HepG2 (cell line): Measurements from ENCODE around the gene ADGRG1. TPM values are rescaled to one million over a fixed set of nuclear protein-coding genes. Genes with fewer than 3 reads are reported as not detected.
A peak's percentile ranks its signal among the peaks of the same experiment; 100 is the strongest.

Source experiments
- CENPX ChIP-seq: sonication (generic); formaldehyde crosslinking; IDR thresholded peaks from 2 replicates; pipeline ENCODE4 v1.9.0; 2021; ENCODE audit warnings: mild to moderate bottlenecking, missing genetic modification reagents, moderate library complexity
- CREB1 ChIP-seq, 2 experiments: fragments of 450-650 bp in 1 of 2; IDR thresholded peaks; 2 replicates each; pipeline ENCODE4 v1.6.1; 2016 to 2017; ENCODE audit warnings: control low read depth in 1 of 2, mild to moderate bottlenecking in 1 of 2, missing compliant biosample characterization in 1 of 2, missing genetic modification characterization in 1 of 2
- DRAP1 ChIP-seq: IDR thresholded peaks from 2 replicates; pipeline ENCODE4 v1.6.1; 2016; ENCODE audit warnings: missing genetic modification reagents, missing compliant biosample characterization
- FIP1L1 ChIP-seq: fragments of 200-400 bp; formaldehyde crosslinking; IDR thresholded peaks from 2 replicates; pipeline ENCODE4 v1.6.1; 2018; ENCODE audit warnings: low read depth, mild to moderate bottlenecking, low read length, moderate library complexity, borderline replicate concordance; ENCODE audit not compliant: insufficient read depth
- JUNB ChIP-seq: sonication (generic); formaldehyde crosslinking; IDR thresholded peaks from 2 replicates; pipeline ENCODE4 v1.8.0; 2022; ENCODE audit warnings: missing genetic modification reagents, mild to moderate bottlenecking, borderline replicate concordance
- KDM5B ChIP-seq: sonication (generic); formaldehyde crosslinking; IDR thresholded peaks from 2 replicates; pipeline ENCODE4 v1.4.0; 2020; ENCODE audit warnings: missing genetic modification reagents, mild to moderate bottlenecking, borderline replicate concordance
- KLF13 ChIP-seq: sonication (generic); formaldehyde crosslinking; IDR thresholded peaks from 2 replicates; pipeline ENCODE4 v1.4.0; 2020; ENCODE audit warnings: mild to moderate bottlenecking, missing genetic modification reagents
- KMT2A ChIP-seq: sonication (generic); formaldehyde crosslinking; IDR thresholded peaks from 2 replicates; pipeline ENCODE4 v1.4.0; 2020; ENCODE audit warnings: missing genetic modification reagents
- KMT2B ChIP-seq: IDR thresholded peaks from 2 replicates; pipeline ENCODE4 v1.6.1; 2016; ENCODE audit warnings: missing genetic modification reagents, missing compliant biosample characterization
- MATR3 ChIP-seq: sonication (generic); formaldehyde crosslinking; IDR thresholded peaks from 2 replicates; pipeline ENCODE4 v1.4.0; 2020; ENCODE audit warnings: missing genetic modification reagents
- NFATC3 ChIP-seq: sonication (generic); formaldehyde crosslinking; IDR thresholded peaks from 2 replicates; pipeline ENCODE4 v1.5.1; 2020; ENCODE audit warnings: mild to moderate bottlenecking, missing genetic modification reagents
- RAD21 ChIP-seq: fragments of 450-650 bp; formaldehyde crosslinking; IDR thresholded peaks from 2 replicates; pipeline ENCODE4 v1.5.0; 2020; ENCODE audit warnings: mild to moderate bottlenecking
- RXRB ChIP-seq: IDR thresholded peaks from 2 replicates; pipeline ENCODE4 v1.6.1; 2016; ENCODE audit warnings: borderline replicate concordance, missing genetic modification reagents, missing compliant biosample characterization
- ZBTB49 ChIP-seq: sonication (generic); formaldehyde crosslinking; IDR thresholded peaks from 2 replicates; pipeline ENCODE4 v1.4.0; 2020; ENCODE audit warnings: missing genetic modification reagents, borderline replicate concordance
- ZNF577 ChIP-seq: sonication (generic); formaldehyde crosslinking; IDR thresholded peaks from 2 replicates; pipeline ENCODE4 v1.4.0; 2020; ENCODE audit warnings: mild to moderate bottlenecking, low read depth, missing genetic modification reagents, borderline replicate concordance
- ZSCAN21 ChIP-seq: sonication (generic); formaldehyde crosslinking; IDR thresholded peaks from 2 replicates; pipeline ENCODE4 v1.8.0; 2022; ENCODE audit warnings: mild to moderate bottlenecking, missing genetic modification reagents, moderate library complexity, borderline replicate concordance
- ZSCAN22 ChIP-seq: sonication (generic); formaldehyde crosslinking; IDR thresholded peaks from 2 replicates; pipeline ENCODE4 v1.4.0; 2020; ENCODE audit warnings: mild to moderate bottlenecking, missing genetic modification reagents
- ZSCAN25 ChIP-seq: sonication (generic); formaldehyde crosslinking; IDR thresholded peaks from 2 replicates; pipeline ENCODE4 v1.8.0; 2022; ENCODE audit warnings: mild to moderate bottlenecking, missing genetic modification reagents
- polyA plus RNA-seq, 8 experiments: library from polyadenylated mRNA; depleted of rRNA in 3 of 8; stranded (reverse) in 7 of 8; unstranded in 1 of 8; fragments of >200 nt; fragmentation: Illumina TruSeq in 4 of 8; extraction: Trizol in 4 of 8; gene quantifications; 2 replicates each; pipeline versions ENCODE4 v1.2.1 to v1.2.3, GENCODE V29; 2011 to 2016; ENCODE audit warnings: low read depth in 4 of 8, missing spikeins in 1 of 8, mixed read lengths in 1 of 8; ENCODE audit not compliant: insufficient read depth in 1 of 8
- total RNA-seq, 5 experiments: library from RNA; depleted of rRNA; stranded (reverse); fragments of >200 nt; fragmentation: Illumina TruSeq; extraction: Trizol; gene quantifications; 2 replicates each; pipeline ENCODE4 v1.2.3, GENCODE V29; 2016; ENCODE audit warnings: low read depth in 1 of 5
- TF ChIP-seq, protein P1 (sequence below): IDR thresholded peaks from 2 replicates; pipeline ENCODE4 v1.6.1; 2016; ENCODE audit warnings: mild to moderate bottlenecking, missing biosample characterization, missing genetic modification reagents
- TF ChIP-seq, protein P2 (sequence below): sonication (generic); formaldehyde crosslinking; IDR thresholded peaks from 2 replicates; pipeline ENCODE4 v1.4.0; 2020; ENCODE audit warnings: missing genetic modification reagents, mild to moderate bottlenecking, borderline replicate concordance
- TF ChIP-seq, protein P3 (sequence below): IDR thresholded peaks from 2 replicates; pipeline ENCODE4 v1.6.1; 2016; ENCODE audit warnings: low read depth, control low read depth

Gene ADGRG1
- total and polyA plus RNA-seq, 2 of the 13 experiments (the other 11 are each of a cell fraction or from before 2014, with no cell fraction given): 2.7 to 5.9 TPM

DNA sequence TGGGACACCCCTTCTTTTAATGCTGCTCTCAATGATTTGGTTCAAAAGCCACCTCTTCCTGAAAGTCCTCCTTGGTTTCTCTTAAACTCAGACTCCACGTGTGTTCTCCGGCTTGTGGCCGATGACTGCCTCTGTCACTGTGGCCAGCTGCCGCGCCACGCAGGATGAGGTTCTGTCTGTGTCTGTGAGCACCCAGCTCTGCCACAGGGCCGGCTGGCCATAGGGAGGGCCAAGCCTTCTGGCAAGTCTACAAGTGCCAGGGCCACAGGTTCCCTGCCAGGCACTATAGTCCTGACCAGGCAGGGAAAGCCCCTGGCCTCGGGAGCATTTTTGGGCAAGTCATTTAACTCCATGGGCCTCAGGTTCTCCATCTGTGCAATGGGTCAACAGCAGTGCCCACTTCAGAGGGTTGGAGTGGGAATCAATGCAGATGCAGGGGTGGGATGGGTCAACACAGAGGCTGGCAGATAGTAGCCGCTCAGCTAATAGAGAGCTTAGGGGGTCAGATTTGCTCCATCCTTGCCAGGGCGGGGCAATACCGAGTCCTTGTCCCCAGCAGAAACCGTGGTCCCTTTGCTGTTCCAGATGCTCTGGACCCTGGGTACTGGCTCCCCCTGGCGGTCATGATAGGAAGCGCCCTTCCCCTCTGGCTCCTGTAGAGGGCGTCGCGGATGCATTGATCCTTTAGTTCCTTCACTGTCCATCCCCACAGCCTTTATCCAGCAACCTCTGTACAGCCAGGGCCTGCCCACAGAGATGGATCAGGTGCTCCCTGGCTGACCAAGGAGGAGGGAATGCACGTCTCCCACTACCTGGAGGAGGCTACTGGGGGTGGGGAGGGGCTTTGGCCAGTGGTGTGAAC is 20.4 kb downstream of the ADGRG1 start (continued):
- TF ChIP-seq KLF13 (CRISPR knock-in tag) (peak; percentile 3; the same call in 1 of the 2 replicates), ZSCAN25 (CRISPR knock-in tag) (peak; percentile 73), NFATC3 (CRISPR knock-in tag) (no peak), RAD21 (CRISPR knock-in tag) (peak; percentile 100), CENPX (no peak), RXRB (peak; percentile 86), JUNB (CRISPR knock-in tag) (no peak), KMT2B (peak; percentile 42; the same call in 1 of the 2 replicates), DRAP1 (CRISPR knock-in tag) (0 out of 2 replicates have a peak, but pooled peaks have one; percentile 19), ZSCAN22 (CRISPR knock-in tag) (no peak), ZSCAN21 (CRISPR knock-in tag) (no peak; the same call in 1 of the 2 replicates), MATR3 (CRISPR knock-in tag) (no peak), ZBTB49 (no peak), FIP1L1 (no peak), CREB1 (IDR thresholded peaks at IDR 0.05) (no peak), CREB1 (CRISPR knock-in tag; IDR thresholded peaks at IDR 0.05) (no peak), ZNF577 (CRISPR knock-in tag) (no peak), KDM5B (CRISPR knock-in tag) (peak; percentile 56; the same call in 1 of the 2 replicates), KMT2A (CRISPR knock-in tag) (peak; percentile 28; the same call in 1 of the 2 replicates)
- TF ChIP-seq, protein P1, sequence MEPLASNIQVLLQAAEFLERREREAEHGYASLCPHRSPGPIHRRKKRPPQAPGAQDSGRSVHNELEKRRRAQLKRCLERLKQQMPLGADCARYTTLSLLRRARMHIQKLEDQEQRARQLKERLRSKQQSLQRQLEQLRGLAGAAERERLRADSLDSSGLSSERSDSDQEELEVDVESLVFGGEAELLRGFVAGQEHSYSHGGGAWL (CRISPR knock-in tag): peak; percentile 31; the same call in 1 of the 2 replicates
- TF ChIP-seq, protein P2, sequence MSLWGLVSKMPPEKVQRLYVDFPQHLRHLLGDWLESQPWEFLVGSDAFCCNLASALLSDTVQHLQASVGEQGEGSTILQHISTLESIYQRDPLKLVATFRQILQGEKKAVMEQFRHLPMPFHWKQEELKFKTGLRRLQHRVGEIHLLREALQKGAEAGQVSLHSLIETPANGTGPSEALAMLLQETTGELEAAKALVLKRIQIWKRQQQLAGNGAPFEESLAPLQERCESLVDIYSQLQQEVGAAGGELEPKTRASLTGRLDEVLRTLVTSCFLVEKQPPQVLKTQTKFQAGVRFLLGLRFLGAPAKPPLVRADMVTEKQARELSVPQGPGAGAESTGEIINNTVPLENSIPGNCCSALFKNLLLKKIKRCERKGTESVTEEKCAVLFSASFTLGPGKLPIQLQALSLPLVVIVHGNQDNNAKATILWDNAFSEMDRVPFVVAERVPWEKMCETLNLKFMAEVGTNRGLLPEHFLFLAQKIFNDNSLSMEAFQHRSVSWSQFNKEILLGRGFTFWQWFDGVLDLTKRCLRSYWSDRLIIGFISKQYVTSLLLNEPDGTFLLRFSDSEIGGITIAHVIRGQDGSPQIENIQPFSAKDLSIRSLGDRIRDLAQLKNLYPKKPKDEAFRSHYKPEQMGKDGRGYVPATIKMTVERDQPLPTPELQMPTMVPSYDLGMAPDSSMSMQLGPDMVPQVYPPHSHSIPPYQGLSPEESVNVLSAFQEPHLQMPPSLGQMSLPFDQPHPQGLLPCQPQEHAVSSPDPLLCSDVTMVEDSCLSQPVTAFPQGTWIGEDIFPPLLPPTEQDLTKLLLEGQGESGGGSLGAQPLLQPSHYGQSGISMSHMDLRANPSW (CRISPR knock-in tag): no peak
- TF ChIP-seq, protein P3, sequence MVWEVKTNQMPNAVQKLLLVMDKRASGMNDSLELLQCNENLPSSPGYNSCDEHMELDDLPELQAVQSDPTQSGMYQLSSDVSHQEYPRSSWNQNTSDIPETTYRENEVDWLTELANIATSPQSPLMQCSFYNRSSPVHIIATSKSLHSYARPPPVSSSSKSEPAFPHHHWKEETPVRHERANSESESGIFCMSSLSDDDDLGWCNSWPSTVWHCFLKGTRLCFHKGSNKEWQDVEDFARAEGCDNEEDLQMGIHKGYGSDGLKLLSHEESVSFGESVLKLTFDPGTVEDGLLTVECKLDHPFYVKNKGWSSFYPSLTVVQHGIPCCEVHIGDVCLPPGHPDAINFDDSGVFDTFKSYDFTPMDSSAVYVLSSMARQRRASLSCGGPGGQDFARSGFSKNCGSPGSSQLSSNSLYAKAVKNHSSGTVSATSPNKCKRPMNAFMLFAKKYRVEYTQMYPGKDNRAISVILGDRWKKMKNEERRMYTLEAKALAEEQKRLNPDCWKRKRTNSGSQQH (CRISPR knock-in tag): peak; percentile 88
